Dendritic cell treated with granulocyte-macrophage colony-stimulating factor and Interleukin-4, amounts not matched to agents 40 ng/mL and 50 ng/mL, for 4 days (primary cell): ENCODE results near the gene ACAD9.
"Not testable (repeated sequence)": the region's sequence is repeated elsewhere in the genome, so short reads cannot be mapped to it uniquely, and the experiment has no call there.

Experiments
- H3K27ac Mint-ChIP-seq: one replicate; pipeline ENCODE4 v1.8.0; 2022; ENCODE audit warnings: mild to moderate bottlenecking, mixed read lengths
- H3K27me3 Mint-ChIP-seq: one replicate; pipeline ENCODE4 v1.8.0; 2022; ENCODE audit warnings: mild to moderate bottlenecking, mixed read lengths
- H3K36me3 Mint-ChIP-seq: one replicate; pipeline ENCODE4 v1.8.0; 2022; ENCODE audit warnings: low read depth, mixed read lengths
- H3K4me1 Mint-ChIP-seq: one replicate; pipeline ENCODE4 v1.8.0; 2022; ENCODE audit warnings: low read depth, mixed read lengths
- H3K4me3 Mint-ChIP-seq: one replicate; pipeline ENCODE4 v1.8.0; 2022; ENCODE audit warnings: mild to moderate bottlenecking, moderate library complexity, mixed read lengths
- H3K9me3 Mint-ChIP-seq: one replicate; pipeline ENCODE4 v1.8.0; 2022; ENCODE audit warnings: mixed read lengths
- intact Hi-C: fragments of 100-400 bp; cut with micrococcal nuclease; formaldehyde crosslinking; loops from one replicate; pipeline ENCODE4 v1.15.0; 2022

Gene ACAD9

GRCh38 chr3:128919988-128920387 is 40.6 kb downstream of the ACAD9 start:
- Mint-ChIP-seq H3K27ac (no peak overlapping the region), H3K4me1 (peaks cover 9% of the 10 kb centered on the region), H3K9me3 (peaks cover 37% of the 10 kb centered on the region), H3K4me3 (no peak overlapping the region), H3K36me3 (peaks cover 48% of the 10 kb centered on the region), H3K27me3 (peaks cover 21% of the 10 kb centered on the region)
- intact Hi-C loops: no loop called here

DNA sequence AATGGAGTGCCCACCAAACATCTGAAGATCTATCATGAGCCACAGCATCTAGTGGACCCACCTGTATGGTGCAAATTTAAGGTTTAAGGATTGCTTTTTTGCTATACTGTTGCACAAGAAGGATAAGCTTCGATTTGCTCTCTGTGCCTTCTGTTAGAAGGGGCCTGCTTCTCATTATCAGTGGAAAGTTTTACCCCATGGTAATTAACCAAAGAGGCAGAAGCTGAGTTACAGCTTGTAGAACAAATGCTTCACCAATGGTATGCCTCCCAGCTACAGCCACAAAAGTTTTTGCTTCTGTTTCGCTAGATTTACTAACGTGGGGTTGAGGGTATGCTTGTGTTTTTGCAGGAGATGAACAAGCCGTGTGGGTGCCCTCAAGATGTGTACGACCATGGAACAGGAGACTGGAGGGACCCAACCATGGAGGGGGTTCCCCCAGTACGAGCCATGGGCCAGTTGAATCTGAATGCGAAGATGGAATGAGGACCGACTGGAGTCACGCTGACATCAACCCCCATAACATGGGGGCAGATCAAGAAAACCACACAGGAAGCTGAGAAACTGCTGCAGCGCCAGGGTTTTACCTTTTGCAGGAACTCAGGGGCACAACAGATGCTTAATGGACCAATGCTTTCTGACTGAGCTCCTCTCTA is 43.5 kb downstream of the ACAD9 start:
- intact Hi-C loops: no loop called here
- H3K9me3 Mint-ChIP-seq: peaks cover 62% of the 10 kb centered on the region
- peaks cover 9% of the 10 kb centered on the region for H3K4me1 Mint-ChIP-seq
- peaks cover 30% of the 10 kb centered on the region for H3K27me3 Mint-ChIP-seq
- H3K36me3 Mint-ChIP-seq: peaks cover 19% of the 10 kb centered on the region
- H3K27ac Mint-ChIP-seq: no peak overlapping the region
- H3K4me3 Mint-ChIP-seq: no peak overlapping the region

DNA sequence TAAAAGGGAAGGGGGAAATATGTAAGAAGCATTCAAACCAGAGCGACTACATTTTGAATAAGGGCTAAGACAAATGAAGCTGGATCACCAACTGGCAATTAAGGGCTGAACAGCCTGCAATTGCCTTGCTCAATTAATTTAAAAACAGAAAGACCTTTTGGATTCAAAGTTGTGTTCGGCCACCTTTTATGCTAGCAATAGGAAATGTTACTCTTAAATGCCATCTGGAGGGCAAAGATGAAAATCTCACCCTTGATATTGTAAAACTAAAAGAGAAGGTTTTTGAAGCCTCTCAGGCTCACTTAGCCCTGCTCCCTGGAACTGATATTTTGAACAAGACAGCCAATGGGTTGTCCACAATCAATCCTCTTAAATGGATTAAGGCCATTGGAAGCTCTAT is 44.2 kb downstream of the ACAD9 start:
- Mint-ChIP-seq H3K4me1 (peaks cover 9% of the 10 kb centered on the region), H3K27ac (no peak overlapping the region), H3K9me3 (peaks cover 62% of the 10 kb centered on the region), H3K27me3 (peaks cover 30% of the 10 kb centered on the region), H3K36me3 (peaks cover 12% of the 10 kb centered on the region), H3K4me3 (no peak overlapping the region)
- intact Hi-C loops: no loop called here

DNA sequence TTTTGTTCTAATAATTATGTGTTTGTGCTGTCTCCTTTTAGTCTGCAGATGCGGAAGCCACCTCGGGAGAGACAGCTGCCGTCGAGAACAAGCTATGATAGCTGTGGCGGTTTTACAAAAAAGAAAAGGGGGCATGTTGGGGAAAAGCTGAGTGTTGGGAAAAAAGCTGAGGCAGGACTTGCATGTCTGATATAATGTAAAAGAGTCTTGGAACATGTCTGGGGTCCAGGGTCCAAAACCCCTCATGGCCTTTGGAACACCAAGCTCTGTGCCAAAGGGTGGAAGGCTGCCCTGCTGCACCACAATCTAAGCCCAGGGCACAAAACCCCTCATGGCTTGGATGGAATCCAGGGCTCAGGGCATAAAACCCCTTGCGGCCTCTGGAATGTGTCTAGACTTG is 44.6 kb downstream of the ACAD9 start:
- H3K27ac Mint-ChIP-seq, H3K36me3 Mint-ChIP-seq, intact Hi-C loops: not testable (repeated sequence)

GRCh38 chr3:128929364-128929763 is 49.9 kb downstream of the ACAD9 start:
- Mint-ChIP-seq H3K9me3 (peaks cover 30% of the 10 kb centered on the region), H3K4me3 (no peak overlapping the region), H3K36me3 (no peaks in the 10 kb centered on the region), H3K27ac (no peak overlapping the region), H3K27me3 (peaks cover 9% of the 10 kb centered on the region), H3K4me1 (no peaks in the 10 kb centered on the region)
- intact Hi-C loops: no loop called here

More for the DNA sequence above, 44.6 kb downstream of the ACAD9 start:
- H3K4me3 Mint-ChIP-seq, H3K4me1 Mint-ChIP-seq: not testable (repeated sequence)
- Mint-ChIP-seq H3K27me3 (peaks cover 30% of the 10 kb centered on the region), H3K9me3 (peaks cover 59% of the 10 kb centered on the region)

- Mint-ChIP-seq H3K4me1 (no peaks in the 10 kb centered on the region), H3K27ac (no peak overlapping the region), H3K27me3 (peaks cover 3% of the 10 kb centered on the region), H3K9me3 (peaks cover 14% of the 10 kb centered on the region), H3K36me3 (no peaks in the 10 kb centered on the region), H3K4me3 (no peak overlapping the region)
- intact Hi-C loops: no loop called here
Measured at GRCh38 chr3:128931046-128931445, 51.6 kb downstream of the ACAD9 start.

DNA sequence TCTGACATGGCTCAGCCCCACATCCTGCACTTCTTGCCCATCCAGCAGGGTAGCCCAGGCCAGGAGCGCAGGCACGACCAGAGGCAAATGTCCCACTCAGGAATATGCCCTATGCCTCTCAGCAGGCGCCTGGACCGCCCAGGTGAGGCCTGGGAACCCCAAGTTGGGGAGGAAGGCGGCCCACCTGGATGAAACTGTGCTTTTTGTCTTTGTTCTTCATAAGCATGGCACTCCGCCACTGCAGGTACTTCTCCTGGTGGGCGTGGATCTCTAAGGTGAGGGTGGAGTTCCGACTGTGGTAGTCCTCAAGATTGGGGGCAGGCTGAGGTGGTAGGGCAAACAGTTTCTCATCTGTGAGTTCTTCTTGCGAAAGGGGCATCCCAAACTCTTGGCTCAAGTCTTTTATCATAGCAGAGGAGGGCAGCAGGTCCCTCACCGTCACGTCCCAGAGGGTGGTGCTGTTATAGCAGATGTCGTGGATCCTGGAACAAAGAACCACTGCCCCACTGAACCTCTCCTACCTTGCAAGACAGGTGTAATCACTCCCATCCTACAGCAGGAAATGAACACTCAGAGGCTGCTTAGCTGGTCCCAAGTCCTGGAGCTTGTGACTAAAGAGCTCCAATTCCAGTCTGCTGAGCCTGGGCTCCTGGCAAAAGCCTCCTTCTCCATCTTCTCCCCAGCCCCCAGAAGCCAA is 53.2 kb downstream of the ACAD9 start:
- Mint-ChIP-seq H3K36me3 (no peaks in the 10 kb centered on the region), H3K27ac (no peak overlapping the region), H3K4me1 (no peaks in the 10 kb centered on the region), H3K9me3 (no peaks in the 10 kb centered on the region), H3K4me3 (no peak overlapping the region), H3K27me3 (no peaks in the 10 kb centered on the region)
- intact Hi-C loops: no loop called here

- Mint-ChIP-seq H3K4me1 (no peaks in the 10 kb centered on the region), H3K4me3 (no peak overlapping the region), H3K9me3 (no peaks in the 10 kb centered on the region), H3K27me3 (no peaks in the 10 kb centered on the region), H3K27ac (no peak overlapping the region), H3K36me3 (no peaks in the 10 kb centered on the region)
- intact Hi-C loops: no loop called here
Measured at GRCh38 chr3:128933213-128933921, 53.9 kb downstream of the ACAD9 start.

- Mint-ChIP-seq H3K4me1 (no peaks in the 10 kb centered on the region), H3K4me3 (no peak overlapping the region), H3K9me3 (no peaks in the 10 kb centered on the region), H3K36me3 (no peaks in the 10 kb centered on the region), H3K27me3 (no peaks in the 10 kb centered on the region), H3K27ac (no peak overlapping the region)
- intact Hi-C loops: no loop called here
Measured at GRCh38 chr3:128933922-128934253, 54.5 kb downstream of the ACAD9 start.

- Mint-ChIP-seq H3K4me1 (no peaks in the 10 kb centered on the region), H3K36me3 (no peaks in the 10 kb centered on the region), H3K9me3 (no peaks in the 10 kb centered on the region), H3K27ac (no peak overlapping the region), H3K4me3 (no peak overlapping the region), H3K27me3 (no peaks in the 10 kb centered on the region)
- intact Hi-C loops: no loop called here
Measured at GRCh38 chr3:128935922-128936321, 56.5 kb downstream of the ACAD9 start.

- H3K4me1 Mint-ChIP-seq: no peaks in the 10 kb centered on the region
- no peaks in the 10 kb centered on the region for H3K9me3 Mint-ChIP-seq
- H3K36me3 Mint-ChIP-seq: no peaks in the 10 kb centered on the region
- H3K27ac Mint-ChIP-seq: no peak overlapping the region
- intact Hi-C loops: no loop called here
- no peak overlapping the region for H3K4me3 Mint-ChIP-seq
- no peaks in the 10 kb centered on the region for H3K27me3 Mint-ChIP-seq
Measured at GRCh38 chr3:128936341-128936740, 56.9 kb downstream of the ACAD9 start.

GRCh38 chr3:128940252-128940651 is 60.8 kb downstream of the ACAD9 start:
- Mint-ChIP-seq H3K4me1 (no peaks in the 10 kb centered on the region), H3K27ac (no peak overlapping the region), H3K9me3 (no peaks in the 10 kb centered on the region), H3K27me3 (no peaks in the 10 kb centered on the region), H3K4me3 (no peak overlapping the region), H3K36me3 (no peaks in the 10 kb centered on the region)
- intact Hi-C loops: no loop called here

DNA sequence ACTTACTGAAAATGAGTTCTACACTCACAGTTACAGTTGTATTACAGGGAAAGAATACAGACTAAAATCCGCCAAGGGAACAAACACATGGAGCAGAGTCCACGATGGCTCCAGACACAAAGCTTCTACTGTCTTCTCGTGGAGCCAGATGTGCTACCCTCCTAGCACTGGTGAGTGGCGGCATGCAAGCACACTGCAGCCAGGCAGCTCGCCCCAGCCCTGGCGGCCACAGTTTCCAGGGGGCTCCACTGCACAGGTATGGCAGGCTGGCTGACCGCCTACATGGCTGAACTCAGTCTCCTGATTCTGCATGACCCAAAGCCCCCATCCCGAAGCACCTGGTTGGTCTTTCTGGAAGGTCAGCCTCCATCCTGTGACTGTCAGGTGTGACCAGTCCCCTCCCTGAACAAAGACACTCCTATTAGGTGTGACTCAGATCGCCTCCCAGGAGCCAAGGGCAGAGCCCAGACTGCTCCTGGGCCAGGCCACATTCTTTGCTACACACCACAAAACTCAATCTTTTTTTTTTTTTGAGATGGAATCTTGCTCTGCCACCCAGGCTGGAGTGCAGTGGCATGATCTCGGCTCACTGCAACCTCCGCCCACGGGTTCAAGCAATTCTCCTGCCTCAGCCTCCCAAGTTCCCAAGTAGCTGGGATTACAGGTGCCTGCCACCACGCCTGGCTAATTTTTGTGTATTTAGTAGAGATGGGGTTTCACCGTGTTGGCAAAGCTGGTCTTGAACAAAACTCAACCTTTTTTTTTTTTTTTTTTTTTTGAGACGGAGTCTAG is 62.9 kb downstream of the ACAD9 start:
- Mint-ChIP-seq H3K4me3 (no peak overlapping the region), H3K9me3 (no peaks in the 10 kb centered on the region), H3K4me1 (no peaks in the 10 kb centered on the region), H3K36me3 (no peaks in the 10 kb centered on the region), H3K27me3 (no peaks in the 10 kb centered on the region), H3K27ac (no peak overlapping the region)
- intact Hi-C loops: no loop called here
